Omental fat pad (tissue), 4 donors: Measurements from ENCODE around the gene HAND1. TPM values are rescaled to one million over a fixed set of nuclear protein-coding genes. Genes with fewer than 3 reads are reported as not detected.

Experiments used
- ATAC-seq: fragments of 150-250 bp; one replicate; pipeline ENCODE4 v1.9.1; 2016; ENCODE audit warnings: mild to moderate bottlenecking, moderate library complexity; ENCODE audit not compliant: low FRiP score
- DNase-seq: peaks from one replicate; pipeline ENCODE4 v3.0.0-alpha.2; 2019; ENCODE audit warnings: low spot score
- CTCF ChIP-seq, 3 donors: fragments of 450-650 bp; IDR thresholded peaks; one replicate each; pipeline ENCODE4 v1.5.1; 2016 to 2017; ENCODE audit warnings: antibody characterized with exemption in 3 of 3, mild to moderate bottlenecking in 3 of 3, moderate library complexity in 2 of 3
- total RNA-seq, 4 donors: library from RNA; depleted of rRNA; stranded (reverse); fragments of >200 nt; gene quantifications; one replicate each; pipeline ENCODE4 v1.1.0, GENCODE V29; 2016

Gene HAND1
- total RNA-seq, 4 donors from 2014 or later, result 0.25 to 1.7 TPM; not detected in 2

- DNase-seq (no peak), ATAC-seq (no peak)
- no peak for TF ChIP-seq CTCF (IDR thresholded peaks at IDR 0.05)
Measured at GRCh38 chr5:154505567-154505966, 27.5 kb upstream of the HAND1 start.

- DNase-seq (no peak), ATAC-seq (no peak)
- no peak for TF ChIP-seq CTCF (IDR thresholded peaks at IDR 0.05)
Measured at GRCh38 chr5:154503698-154504039, 25.6 kb upstream of the HAND1 start.

- ATAC-seq, result no peak
- DNase-seq, result no peak
- no peak for TF ChIP-seq CTCF (IDR thresholded peaks at IDR 0.05)
Measured at GRCh38 chr5:154502180-154502579, 24.2 kb upstream of the HAND1 start.

GRCh38 chr5:154501566-154501965, 23.5 kb upstream of the HAND1 start:
- DNase-seq, result no peak
- ATAC-seq, result no peak
- no peak for TF ChIP-seq CTCF (IDR thresholded peaks at IDR 0.05)

GRCh38 chr5:154498994-154499393, 21.0 kb upstream of the HAND1 start:
- no peak for ATAC-seq
- DNase-seq, result no peak
- TF ChIP-seq CTCF (IDR thresholded peaks at IDR 0.05), result no peak

- no peak for TF ChIP-seq CTCF (IDR thresholded peaks at IDR 0.05)
Measured at GRCh38 chr5:154498591-154498990, 20.6 kb upstream of the HAND1 start.

GRCh38 chr5:154494036-154494435, 16.0 kb upstream of the HAND1 start:
- TF ChIP-seq CTCF (IDR thresholded peaks at IDR 0.05), result no peak
- no peak for DNase-seq
- ATAC-seq, result no peak

More at GRCh38 chr5:154498591-154498990, 20.6 kb upstream of the HAND1 start:
- ATAC-seq, result no peak
- no peak for DNase-seq
